EH (cell line): ENCODE measurements around the gene ENO1.
"Not testable (repeated sequence)": the region's sequence is repeated elsewhere in the genome, so short reads cannot be mapped to it uniquely, and the experiment has no call there.

Source experiments
- DNase-seq: peaks from one replicate; pipeline ENCODE4 v3.0.0-alpha.2; 2015; ENCODE audit warnings: low read depth

ENO1 gene

GRCh38 chr1:8878448-8878697 is at the start of gene ENO1:
Gene ENO1 (minus strand): TSS chr1:8878686. CDS start chr1:8874908, 3,778 bp downstream.
- DNase-seq: no peak

GRCh38 chr1:8926707-8927694 is 48.5 kb upstream of the ENO1 start:
- no peak for DNase-seq

DNA sequence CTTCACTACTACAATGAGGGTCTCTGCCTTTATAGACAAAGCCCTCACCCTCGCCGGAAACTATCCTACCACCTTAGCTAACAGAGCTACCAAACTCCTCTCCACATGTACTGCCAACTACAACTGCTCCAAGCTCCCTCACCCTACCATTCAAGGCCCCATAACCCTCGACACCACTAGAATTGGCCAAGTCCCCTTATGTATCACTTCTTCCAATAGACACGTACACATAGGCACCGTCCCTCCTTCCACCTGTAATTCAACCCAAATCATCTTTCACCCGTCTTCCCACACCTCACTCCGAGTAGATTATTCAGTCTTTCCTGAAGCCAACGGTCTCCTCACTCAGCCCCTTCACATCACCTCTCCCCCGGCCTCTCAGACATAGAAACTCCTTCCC is 47.5 kb upstream of the ENO1 start:
- no peak for DNase-seq

GRCh38 chr1:8925406-8925805 is 46.9 kb upstream of the ENO1 start:
- no peak for DNase-seq

DNA sequence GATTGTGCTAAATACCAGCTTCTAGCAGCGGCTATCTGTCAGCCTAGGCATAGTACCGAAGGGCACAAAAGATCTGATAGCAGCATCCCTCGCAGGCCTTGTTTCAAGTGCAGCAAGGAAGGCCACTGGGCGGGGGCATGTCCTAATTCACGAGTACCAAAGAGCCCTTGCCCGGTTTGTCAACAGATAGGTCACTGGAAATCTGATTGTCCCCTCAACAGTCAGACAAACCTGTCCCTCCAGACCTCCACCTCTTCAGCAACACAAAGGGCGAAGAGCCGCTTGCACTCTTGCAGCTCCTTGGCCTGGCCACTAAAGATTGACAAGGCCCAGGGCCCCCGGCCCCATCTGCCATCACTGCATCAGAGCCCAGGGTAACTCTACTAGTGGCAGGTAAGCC is 44.5 kb upstream of the ENO1 start:
- no peak for DNase-seq

DNA sequence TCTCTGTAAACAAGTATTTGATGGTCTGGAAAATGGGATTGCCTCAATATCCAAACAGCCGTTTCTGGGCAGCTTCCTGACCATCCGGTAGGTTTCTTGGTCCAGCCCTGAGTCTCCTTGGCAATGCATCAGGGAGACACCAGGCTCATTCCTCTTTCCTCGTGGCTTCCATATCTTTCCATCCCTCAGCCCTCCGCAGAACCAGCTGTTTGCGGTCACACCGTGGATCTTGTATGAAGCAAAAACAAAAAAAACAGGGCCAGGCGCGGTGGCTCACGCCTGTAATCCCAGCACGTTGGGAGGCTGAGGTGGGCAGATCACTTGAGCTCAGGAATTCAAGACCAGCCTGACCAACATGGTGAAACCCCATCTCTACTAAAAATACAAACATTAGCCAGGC is 39.0 kb upstream of the ENO1 start:
- not testable (repeated sequence) for DNase-seq

GRCh38 chr1:8915446-8915845 is 37.0 kb upstream of the ENO1 start:
- DNase-seq: no peak

- no peak for DNase-seq
These were observed 36.0 kb upstream of the ENO1 start for GRCh38 chr1:8914466-8914865.

GRCh38 chr1:8913457-8913856 is 35.0 kb upstream of the ENO1 start:
- no peak for DNase-seq

DNA sequence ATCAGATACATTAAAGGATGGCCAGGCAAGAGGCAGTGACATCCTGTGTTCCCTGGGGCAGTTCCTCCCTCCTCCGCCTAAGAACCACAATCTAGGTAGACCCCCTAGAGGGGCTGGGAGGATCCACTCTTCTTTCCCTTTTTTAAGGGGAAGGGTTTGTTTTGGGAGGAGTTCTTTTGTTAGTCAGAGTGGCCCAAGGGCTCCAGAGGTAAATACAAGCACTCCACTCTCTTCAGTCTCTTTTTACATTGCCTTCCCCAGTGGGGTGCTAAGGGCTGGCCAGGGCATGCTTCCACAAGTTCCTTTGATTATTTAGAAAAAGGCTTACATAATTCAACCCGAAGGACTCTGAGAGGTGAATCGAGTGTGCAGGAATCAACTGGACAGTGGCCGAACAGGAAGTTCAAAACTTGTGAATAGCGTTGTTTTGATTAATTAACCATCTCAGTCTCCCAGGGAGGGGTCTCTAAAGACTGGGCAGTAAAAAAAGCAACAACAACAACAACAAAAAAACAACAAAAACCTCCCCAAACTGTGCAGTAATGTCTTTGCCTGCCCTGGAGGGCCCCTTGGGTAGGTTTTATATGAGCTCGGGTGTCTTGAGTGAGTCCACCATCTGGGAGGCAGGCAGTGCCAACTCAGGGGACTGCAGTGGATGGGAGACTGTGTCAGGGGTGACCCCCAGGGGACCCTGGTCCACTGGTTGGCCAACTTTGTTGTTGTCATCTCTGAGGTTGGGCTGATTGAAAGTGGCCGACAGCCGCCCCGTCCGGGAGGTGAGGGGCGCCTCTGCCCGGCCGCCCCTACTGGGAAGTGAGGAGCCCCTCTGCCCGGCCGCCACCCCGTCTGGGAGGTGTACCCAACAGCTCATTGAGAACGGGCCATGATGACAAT is 33.2 kb upstream of the ENO1 start:
- DNase-seq: no peak

GRCh38 chr1:8910914-8911313 is 32.4 kb upstream of the ENO1 start:
- no peak for DNase-seq

- no peak for DNase-seq
These were observed 31.8 kb upstream of the ENO1 start for GRCh38 chr1:8910331-8910730.

GRCh38 chr1:8908388-8909151 is 30.1 kb upstream of the ENO1 start:
- DNase-seq: no peak

DNA sequence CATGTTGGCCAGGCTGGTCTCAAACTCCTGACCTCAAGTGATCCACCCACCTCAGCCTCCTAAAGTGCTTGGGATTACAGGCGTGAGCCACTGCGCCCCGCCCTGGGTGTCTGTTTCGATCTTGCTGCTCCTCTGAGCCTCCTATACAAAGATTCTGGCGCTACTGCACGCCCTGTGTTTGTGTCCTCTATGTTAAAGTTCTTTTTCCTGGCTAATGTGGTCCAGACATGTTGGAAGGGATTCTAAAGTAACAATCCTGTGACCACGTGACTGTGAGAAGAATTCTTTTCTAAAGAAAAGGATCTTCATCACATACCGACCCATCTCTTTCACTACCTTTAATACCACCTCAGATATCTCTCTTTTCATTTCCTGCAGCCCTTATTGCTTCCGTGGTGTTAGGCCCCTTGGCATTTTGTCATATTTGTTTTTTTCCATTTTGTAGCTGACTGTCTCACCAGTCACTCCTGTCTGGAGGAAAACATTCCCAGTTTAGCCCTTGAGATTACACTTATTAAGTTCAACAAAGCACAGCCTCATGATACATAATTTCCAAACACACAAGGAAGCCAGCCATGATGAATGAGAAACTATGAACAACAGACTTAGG is 27.2 kb upstream of the ENO1 start:
- peak; percentile 65 for DNase-seq

DNA sequence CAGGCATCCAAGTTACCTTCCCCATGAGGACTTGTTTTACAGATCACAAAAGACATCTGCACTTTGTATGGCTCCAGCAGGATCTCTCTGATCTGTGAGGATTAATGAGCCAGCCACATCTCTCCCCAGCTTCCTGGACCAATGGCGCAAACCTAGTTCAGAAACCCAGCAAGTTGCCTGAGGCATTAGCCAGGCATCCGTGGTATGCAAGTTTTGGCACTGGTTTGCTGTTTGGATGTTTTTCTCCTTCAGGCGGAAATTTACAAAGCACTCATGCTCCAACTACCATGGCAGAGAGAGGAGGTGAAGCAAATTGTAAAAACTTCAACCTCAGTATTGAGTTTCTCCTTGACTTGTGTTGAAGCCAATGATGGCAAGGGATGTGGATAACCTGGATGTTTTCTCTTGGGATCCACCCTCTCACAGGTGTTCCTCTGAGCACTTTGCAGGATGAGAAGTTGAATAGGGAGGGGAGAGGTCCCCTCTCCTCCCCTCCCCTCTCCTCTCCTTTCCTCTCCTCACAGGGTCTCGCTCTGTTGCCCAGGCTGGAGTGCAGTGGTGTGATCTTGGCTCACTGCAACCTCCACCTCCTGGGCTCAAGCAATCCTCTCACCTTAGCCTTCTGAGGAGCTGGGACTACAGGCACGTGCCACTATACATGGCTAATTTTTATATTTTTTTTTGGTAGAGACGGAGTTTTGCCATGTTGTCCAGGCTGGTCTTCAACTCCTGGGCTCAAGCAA is 25.6 kb upstream of the ENO1 start:
- peak; percentile 99 for DNase-seq

- DNase-seq: no peak
These were observed 24.9 kb upstream of the ENO1 start for GRCh38 chr1:8903410-8903809.

DNA sequence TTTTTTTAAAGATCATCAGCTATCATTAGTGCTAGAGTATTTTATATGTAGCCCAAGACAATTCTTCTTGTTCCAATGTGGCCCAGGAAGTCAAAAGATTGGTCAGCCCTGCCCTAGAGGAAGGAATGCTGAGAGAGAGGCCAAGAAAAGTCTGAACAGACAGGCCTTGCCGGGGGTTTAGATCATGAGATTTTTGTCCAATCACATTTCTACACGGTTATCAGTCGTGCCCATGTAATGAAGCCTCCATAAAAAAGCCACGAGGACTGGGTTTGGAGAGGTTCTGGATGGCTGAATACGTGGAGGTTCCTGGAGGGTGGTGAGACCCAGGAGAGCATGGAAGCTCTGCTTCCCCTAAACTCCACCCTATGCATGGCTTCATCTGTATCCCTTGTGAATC is 24.3 kb upstream of the ENO1 start:
- peak; percentile 79 for DNase-seq

DNA sequence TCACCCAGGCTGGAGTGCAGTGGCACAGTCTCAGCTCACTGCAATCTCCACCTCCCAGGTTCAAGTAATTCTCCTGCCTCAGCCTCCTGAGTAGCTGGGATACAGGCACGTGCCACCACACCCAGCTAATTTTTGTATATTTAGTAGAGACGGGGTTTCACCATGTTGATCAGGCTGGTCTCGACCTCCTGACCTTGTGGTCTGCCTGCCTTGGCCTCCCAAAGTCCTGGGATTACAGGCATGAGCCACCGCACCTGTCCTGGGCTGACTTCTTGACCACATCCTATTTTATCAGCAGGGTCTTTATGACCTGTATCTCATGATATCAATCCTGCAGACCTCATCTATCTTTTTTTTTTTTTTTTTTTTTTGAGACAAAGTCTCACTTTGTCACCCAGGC is 22.2 kb upstream of the ENO1 start:
- not testable (repeated sequence) for DNase-seq

DNA sequence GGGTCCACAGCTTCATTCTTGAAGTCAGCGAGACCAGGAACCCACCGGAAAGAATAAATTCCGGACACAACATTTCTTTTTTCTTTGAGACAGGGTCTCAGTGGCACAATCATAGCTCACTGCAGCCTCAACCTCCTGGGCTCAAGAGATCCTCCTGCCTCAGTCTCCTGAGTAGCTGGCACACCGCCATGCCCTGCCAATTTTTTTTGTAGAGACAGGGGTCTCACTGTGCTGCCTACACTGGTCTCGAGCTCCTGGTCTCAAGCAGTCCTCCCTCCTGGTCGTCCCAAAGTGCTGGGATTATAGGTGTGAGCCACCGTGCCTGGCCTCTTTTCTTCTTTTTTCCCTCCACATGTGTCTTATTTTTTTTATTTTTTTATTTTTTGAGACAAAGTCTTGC is 20.6 kb upstream of the ENO1 start:
- no peak for DNase-seq

- DNase-seq: not testable (repeated sequence)
These were observed 19.9 kb upstream of the ENO1 start for GRCh38 chr1:8898418-8898817.

GRCh38 chr1:8897505-8897904 is 19.0 kb upstream of the ENO1 start:
- DNase-seq: not testable (repeated sequence)
